ENCODE data around the gene LMBRD2.
"Not testable (repeated sequence)": the region's sequence is repeated elsewhere in the genome, so short reads cannot be mapped to it uniquely, and the experiment has no call there.

The LMBRD2 gene

DNA sequence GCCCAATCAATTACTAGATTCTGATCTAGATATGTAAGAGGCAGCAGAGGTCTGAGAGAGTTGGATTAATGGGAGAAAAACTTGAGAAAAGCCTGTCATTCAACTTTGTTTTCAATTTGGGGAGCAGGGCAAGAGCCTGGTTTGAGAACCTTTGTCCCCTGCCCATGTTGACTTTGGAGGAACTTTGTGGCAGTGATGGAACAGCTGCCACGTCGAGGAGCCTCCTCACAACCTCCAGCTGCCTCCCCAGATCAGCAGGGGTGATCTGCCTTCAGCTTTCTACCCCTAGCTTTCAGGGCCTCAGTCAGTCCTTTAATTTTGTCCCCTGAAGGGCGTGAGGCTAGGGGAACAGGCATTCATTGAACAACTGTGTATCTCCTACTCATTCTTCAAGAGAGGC is 8.9 kb upstream of the LMBRD2 start:
- no peak for DNase-seq

DNA sequence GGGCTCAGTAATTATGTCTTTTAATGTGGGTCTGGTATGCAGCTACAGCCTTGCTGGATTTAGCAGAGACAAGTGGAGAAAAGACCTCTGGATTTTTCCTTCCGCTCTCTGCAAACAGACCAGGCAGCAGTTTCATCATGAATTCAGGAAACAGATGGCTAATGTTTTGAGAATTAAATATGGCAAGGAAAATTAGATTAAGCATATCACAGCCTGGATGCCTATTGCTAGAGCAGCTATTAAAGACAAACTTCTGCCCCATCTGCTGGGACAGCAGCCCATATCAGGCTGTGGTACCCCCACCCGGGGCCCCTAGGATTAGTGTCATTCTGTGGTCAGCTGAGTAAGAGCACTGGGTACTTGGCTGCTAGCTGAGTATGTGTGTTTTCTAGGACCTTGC is 6.5 kb upstream of the LMBRD2 start:
- no peak for DNase-seq

DNA sequence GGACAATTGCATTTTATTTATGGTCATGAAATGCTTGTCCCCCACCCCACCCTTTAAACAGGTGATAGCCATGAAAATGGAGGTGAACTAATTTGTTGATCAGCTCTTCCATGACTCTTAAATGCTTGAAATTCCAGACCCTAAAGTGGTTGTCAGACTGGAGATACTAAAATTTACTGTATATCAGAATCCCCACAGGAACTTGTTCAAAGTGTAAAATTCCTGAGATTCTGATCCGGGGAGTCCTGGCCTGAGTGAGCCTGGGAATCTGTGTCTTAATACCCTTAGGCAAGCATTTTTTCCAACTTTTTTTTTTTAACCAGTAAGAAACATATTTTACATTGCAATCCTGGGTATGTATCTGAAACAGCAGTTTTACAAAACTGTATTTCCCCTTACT is 4.9 kb upstream of the LMBRD2 start:
- no peak for DNase-seq

DNA sequence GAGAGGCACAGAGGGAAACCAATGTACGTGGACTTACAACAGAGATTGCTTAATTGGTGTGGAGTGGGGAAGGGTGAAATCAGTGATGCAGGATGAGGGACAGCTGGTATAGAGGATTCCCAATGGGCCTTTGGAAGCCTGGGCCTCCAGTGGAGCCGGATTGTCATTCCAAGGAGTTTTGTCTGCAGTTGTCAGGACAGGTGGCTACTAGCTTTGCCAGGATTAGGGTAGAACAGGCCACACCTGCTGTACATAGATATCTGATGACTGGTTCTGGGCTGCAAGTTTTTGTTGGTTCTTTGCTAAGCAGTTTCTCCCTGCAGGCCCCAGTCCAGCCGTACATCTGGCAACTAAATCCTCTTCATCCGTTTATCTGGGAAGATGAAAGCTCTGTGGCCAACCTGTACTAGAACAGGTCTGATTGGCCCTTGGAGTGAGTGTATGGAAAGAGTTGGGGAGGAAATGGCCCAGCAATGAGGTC is 4.5 kb upstream of the LMBRD2 start:
- DNase-seq = no peak

DNA sequence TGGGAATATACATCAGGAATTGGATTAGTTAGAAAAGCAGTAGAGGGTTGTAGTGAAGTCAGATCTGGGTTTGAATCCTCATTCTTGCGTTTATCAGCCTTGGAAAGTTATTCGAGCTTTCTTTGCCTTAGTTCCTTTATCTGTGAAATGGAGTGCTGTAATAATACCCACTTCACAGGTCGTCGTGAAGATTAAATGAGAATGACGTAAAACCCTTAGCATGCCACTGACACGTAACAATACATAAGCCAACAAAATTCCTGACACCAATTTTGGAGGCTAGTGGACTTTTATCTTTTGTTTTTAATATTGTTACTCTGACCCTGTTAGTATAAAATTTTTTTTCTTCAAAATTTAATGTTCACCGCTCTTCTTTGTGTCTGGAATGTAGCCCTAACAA is 3.6 kb upstream of the LMBRD2 start:
- DNase-seq = no peak

DNA sequence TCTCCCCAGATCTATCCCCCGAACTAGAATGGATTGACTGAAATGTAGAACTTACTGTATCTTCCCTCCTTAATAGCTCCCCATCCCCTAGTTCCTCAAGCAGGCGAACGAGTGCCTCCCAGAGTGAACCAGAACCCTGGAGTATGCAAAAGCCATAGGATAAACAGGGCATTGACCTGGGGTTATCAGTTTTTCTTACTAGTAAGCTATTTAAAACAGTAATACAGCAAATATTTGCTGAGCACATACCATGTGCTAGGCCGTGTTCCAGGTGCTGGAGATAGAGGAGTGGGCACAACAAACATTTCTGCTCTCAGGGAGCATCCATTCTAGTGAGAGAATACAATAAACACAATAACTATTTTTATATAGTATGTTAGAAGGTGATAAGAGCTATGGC is 2.0 kb upstream of the LMBRD2 start:
- DNase-seq = no peak

DNA sequence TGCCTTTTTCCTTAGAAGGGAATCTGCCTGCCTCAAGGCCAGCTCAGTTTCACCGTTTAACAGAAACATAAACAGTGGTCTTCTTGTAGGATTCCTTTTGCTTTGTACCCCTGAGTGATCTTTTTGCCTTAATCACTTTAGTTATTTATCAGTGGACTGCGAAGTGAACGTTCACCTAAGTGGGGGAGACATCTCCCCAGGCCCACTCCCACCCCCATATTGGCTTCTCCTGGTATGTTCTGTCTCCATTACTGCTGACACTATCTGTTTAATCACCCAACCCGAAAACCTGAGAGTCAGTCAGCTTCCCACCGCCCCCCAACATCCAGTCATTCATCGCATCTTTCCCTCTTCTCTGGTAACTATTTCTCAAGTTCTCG is 1.6 kb upstream of the LMBRD2 start:
- DNase-seq = no peak

DNA sequence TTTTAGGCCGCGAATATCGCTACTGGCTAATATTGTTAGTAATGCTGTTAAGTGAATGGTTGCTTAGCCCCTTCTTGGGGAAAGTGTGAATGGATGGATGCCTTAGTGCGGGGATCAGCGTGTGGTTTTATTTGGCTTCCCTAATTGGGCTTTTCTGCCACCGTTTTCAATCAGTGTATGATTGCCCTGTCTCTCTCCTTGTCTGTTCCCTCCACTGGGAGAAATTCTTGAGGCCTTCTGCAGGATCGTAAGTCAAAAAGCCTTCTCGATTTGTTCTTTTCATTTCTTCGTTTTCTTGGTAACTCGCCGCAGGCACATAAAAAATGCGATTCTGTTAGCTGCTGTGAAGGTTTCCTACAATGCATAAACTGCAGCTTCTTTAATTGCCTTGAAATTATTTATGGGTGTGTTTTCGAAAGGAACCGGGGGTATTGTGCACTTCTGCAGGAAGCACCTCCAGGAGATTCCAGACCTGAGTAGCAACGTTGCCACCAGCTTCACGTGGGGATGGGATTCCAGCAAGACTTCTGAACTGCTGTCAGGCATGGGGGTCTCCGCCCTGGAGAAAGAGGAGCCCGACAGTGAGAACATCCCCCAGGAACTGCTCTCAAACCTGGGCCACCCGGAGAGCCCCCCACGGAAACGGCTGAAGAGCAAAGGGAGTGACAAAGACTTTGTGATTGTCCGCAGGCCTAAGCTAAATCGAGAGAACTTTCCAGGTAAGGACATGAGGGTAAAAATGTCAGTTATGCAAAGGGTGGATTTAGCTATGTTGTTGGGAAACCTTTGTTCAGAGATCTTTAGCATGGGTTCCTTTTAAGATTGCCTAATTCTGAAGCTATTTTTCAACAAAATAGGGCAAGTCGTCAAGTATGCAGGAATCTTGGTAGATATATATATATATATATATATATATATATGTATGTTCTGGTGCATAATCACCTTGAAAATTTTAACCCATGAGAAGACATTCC is 924 bp upstream of the LMBRD2 start:
- peak; percentile 72 for DNase-seq

DNA sequence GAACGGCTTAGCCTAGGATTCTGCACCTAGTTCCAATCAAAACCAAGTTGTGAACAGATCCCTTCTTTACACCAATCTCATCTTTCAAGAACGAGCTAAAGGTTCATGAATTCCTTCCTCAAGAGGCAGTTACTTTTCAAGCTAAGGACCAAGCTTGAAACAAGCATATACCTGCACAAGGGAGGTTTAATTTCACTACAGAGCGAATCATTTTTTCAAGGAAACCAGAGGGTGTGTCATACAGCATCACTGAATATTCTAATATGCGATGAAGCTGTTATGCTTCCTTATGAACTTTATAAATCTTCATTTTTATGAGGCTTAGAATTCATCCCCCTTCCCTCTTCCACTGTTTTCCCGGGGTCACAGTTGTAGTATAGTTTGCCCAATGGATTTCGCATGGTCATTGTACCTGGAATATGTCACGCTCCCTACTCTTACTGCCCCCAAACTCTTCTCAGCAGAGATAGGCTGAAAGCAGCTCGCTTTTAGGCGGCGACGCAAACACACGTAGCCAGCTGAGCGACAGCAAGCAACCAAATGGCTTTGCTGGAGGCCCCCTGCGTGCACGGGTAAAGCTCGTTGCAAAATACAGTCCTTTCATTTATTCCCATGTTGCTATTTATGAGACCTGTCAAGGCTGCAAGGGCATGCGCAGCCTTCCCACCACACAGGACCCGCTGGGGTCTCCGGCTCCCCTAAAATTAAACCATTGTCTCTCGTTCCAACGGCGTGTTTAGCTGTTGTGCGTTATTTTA is 832 bp downstream of the LMBRD2 start:
- DNase-seq = peak; percentile 93

DNA sequence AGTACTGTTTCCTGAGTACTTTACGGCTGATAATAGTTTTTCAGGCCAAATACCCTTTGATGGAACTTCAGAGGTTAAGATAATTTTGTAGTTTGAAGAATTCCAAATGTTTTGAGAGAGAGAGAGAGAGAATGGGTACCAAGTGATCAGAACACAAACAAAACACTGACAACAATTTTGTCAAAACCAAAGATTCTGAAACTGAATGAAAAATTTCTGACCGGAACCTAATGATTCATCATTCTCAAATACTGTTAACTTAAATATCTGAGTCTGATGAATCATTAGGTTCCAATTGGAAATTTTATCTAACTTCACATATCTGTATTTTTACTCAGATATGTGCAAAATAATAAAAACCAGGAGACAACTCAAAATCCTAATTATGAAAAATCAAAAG is 4.0 kb downstream of the LMBRD2 start:
- DNase-seq = no peak

DNA sequence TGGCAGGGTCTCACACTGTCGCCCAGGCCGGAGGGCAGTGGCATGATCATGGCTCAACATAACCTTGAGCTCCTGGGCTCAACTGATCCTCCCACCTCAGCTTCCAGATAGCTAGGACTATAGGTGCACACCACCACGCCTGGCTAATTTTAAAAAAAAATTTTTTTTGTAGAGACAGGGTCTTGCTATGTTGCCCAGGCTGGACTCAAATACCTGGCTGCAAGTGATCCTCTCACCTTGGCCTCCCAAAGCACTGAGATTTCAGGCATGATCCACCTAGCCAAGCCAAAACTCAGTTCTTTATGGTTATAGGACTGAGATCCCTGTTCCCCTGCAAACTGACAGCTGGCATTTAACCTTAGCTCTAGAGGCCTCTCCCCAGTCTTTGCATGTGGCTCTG is 5.3 kb downstream of the LMBRD2 start:
- DNase-seq = no peak

DNA sequence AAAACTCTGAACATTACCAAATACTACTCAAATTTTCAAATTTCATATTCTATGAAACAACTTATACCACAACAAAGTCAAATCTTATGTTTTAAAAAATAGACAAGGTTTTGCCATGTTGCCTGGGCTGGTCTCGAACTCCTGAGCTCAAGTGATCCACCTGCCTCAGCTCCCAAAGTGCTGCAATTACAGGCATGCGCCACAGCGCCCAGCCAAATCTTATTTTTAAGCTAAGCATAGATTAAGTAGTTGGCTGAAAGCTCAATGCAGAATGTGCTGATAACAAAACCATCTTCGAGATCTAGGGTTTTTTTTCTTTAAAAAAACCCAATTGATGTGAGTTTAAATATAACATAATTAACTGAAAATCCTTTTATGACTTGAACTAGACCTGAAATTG is 6.4 kb downstream of the LMBRD2 start:
- DNase-seq = no peak

DNA sequence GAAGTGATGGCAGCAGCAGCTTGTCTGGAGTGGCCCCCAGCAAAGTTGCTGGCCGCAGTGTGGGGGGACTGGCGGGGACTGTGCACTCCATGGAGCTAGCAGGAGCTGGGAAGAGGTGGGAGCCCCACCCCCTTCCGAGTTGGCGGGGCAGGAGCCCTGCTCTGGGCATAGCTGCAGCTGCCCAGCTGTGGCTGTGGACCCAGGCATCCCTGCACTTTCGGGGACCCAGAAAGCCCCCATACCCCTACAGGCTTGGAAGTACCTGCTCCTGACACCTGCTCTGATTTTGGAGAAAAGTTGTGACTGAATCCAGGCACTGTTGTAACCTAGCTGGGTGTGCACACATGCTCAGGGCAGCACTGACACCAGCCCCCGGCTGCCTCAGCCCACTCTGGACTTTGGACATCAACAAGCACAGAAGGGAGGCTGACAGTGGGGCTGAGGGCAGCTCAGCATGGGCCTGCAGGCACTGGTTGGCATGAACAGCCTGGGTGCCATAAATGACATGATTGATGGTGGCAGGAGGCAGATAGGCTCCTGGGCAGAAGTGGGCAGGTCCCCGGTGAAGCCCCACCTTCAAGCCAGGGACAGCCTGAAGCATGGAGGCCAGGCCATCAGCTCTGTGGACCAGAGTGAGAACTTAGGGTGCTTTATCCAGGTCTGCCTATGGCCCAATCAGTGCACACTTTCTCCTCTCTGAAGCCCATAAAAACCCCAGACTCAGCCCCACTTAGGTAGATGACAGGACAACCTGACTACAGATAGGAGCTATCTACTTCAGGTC is 12.6 kb downstream of the LMBRD2 start:
- DNase-seq = no peak

DNA sequence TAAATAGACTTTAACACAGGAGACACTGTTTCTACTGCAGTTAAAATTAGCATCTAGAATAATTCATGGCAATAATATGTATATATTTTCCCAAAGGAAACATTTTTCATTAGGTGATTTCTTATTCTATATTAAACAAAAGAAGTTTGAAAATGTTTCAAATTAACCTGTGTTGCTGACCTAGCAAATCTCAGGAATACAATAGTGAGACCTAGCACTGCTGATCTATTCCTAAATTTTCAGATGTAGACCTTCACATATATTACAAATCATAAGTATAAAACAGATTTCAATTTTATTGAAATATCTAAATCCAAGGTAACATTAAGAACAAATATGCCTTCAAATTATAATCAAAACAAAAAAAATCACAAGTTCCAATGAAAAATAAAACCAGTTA is 15.1 kb downstream of the LMBRD2 start:
- DNase-seq = no peak

DNA sequence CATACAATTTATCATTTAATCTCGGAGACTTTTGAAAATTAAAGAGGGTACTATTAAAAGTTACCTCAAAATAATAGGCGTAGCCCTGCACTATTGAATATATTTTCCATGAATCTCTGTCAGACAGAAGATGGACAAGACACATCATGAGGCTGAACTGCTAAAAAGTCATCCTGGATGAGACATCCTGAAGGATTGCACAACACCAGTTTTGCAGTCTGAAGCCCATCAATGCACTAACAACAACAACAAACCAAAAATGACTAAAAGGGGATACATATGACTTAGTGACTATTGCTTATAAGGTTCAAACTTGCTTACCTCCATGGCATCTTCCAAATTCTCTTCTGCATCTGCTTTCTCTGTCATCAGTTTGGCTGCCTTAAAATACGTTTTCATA is 15.7 kb downstream of the LMBRD2 start:
- DNase-seq = no peak

DNA sequence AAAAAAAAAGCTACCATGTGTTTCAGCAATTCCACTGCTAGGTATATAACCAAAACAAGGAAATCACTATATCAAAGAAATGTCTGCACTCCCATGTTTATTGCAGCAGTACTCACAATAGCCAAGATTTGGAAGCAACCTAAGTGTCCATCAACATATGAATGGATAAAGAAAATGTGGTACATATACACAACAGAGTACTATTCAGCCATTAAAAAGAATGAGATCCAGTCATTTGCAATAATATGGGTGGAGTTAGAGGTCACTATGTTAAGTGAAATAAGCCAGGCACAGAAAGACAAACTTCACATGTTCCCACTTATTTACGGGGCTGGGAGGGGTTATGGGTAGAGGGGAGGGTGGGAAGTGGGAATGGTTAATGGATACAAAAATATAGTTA is 18.7 kb downstream of the LMBRD2 start:
- DNase-seq = not testable (repeated sequence)

DNA sequence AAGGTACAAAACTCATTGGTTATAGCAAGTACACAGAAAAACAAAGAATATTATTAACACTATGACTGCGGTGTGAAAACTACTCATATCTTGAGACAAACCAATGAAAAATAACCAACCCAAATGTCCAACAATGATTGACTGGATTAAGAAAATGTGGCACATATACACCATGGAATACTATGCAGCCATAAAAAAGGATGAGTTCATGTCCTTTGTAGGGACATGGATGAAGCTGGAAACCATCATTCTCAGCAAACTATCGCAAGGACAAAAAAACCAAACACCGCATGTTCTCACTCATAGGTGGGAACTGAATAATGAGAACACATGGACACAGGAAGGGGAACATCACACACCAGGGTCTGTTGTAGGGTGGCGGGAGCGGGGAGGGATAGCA is 22.0 kb downstream of the LMBRD2 start:
- DNase-seq = not testable (repeated sequence)

DNA sequence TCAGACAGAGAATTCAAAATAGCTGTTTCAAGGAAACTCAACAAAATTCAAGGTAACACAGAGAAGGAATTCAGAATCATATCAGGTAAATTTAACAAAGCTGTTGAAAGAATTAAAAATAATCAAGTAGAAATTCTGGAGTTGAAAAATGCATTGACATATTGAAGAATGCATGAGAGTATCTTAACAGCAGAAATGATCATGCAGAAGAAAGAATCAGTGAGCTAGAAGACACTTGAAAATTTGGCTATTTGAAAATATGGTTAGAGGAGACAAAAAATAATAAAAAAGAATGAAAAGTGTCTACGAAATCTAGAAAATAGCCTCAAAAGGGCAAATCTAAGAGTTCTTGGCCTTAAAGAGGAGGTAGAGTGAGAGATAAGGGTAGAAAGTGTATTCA is 22.9 kb downstream of the LMBRD2 start:
- DNase-seq = no peak

DNA sequence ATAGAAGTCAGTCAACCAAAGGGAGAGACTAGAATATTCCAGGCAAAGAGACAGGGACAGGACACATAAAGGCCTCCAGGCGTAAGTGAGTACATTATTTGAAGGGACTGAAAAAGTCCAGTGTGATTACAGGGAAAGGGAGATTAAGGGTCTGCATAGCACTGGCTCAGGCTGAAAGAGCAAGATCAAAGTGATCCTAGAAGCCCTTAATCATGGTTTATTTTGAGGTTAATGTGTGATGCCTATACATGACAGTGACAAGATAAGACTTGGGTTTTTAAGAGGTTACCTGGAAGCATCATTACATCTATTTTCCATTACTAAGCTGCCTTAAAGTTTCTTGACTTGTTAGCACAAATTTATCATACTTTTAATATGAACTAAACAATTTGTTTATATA is 25.8 kb downstream of the LMBRD2 start:
- DNase-seq = no peak

DNA sequence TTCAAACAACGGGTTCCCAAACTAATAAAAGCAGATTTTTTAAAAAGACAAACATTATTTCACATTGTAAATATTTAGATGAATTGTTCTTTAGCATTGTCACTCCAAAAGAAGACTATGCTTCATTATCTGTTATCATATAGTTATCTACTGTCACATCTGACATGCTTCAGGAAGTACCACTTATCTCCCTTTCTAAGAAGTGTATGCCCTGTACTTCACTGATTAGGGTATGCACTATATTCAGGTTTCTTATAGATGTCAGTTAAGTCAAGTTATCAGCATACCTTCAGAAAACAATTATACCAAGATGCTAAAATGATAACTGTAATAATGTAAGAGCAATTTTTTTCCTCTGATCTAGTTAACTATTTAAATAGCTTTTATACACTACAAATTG is 40.4 kb downstream of the LMBRD2 start:
- no peak for DNase-seq

DNA sequence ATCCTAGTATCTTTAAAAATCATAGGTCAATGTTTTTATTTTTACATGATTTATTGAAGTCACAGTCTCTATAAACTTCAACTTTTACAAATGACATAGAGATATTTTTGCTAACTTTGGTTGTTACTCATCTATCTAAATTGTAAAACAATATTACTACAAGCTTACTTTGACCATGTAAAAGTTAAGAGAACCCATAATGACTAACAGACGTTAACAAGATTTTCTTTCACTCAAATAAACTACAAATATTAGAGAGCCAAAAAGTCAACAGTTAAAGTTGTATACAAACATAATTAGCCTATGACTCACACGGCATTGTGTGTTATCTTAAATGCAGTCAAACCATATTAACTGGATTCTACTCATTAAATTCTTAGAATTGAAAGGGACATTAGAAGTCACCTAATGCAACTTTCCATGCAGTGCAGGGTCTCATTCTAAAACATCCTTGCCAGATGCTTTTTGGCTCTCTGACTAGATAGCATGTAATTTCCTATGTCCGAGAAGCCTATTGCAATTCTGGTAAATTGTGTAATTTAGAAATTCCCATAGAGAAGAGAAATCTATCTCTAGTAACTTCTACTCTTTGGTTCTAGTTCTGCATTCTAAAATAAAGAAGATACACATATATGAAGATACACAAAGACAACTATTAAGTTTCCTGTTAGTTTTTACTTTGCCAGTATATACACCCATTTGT is 42.8 kb downstream of the LMBRD2 start:
- no peak for DNase-seq

DNA sequence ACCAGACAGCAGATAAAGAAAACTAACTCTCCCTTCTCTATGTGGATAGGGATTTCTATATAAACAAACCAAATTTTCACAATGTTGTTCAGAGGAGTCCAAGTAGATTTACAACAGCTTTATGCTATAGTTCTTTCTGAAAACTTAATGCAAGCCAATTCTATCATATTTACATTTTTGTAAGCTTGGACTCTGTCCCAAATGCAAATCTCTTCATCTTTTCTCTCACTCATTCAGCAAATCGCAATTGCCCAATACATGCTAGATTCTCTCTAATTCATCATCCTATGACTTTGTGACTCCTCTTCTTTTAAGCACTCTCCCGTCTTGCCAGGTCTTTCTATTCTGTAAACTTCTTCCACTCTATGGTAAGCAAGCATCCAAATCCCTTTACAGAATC is 45.9 kb downstream of the LMBRD2 start:
- no peak for DNase-seq

DNA sequence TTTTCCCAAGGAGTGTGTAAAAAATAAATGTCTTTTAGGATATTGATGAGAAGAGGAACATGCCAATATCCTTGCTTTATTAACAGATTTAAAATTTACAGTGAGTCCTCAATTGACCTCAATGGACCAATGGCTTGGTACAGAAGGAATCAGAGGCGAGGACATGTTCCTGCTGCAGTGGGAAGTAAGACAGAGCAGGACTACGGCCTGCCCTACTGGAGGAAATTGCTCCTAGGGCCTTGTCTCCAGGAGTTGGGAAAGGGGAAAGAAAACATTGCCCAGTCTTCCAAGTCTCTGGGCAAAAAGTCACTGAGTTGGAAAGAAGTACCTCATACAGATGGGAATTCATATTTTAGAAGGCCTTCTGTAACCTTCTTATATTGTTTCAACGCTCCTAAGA is 51.9 kb downstream of the LMBRD2 start:
- no peak for DNase-seq

Data from NCI-H748 treated with DMSO at 0.1 percent for 48 hours (cell line).